ENCODE data around the gene FCHO1.

Gene FCHO1

DNA sequence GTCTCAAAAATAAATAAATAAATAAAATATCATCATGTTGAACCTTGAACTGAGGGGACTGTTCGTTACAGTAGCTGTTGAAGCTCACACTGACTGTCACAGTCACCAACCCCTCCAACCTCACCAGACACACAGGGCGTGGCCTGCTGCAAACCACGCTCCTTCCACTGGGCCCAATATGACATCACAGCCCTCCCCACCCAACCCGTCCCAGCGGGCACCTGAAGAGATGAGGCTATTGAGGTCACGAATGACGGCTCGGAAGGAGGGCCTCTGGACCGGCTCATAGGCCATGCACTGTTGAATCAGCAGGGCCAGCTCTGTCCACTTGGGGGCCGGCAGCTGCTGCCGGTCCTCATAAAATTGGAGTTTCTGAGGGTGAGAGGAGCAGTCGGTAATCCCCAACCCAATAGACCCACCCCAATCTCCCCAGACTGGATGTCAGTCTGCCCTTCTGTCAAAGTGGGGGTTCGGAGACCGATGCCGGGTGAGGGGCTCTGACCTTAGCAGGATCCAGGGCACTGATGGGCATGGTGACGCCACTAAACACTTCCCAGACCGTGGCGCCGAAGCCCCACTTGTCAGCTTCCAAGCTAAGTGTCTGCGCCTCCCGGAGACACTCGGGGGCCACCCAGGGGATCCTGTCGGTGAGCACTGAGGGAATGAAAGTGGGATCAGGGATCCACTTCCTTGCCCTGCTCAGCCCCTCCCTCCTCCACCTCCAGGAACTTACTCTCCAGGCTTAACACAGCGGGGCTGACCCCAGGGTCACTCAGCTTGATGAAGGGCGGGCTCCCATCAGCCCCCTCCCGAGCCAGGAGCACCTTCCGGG is 83.3 kb downstream of the FCHO1 start:
- Histone ChIP-seq H3K4me3 (ENCODE audit: low read depth, low read length) (no peak overlapping the region), H3K36me3 (ENCODE audit: control insufficient read depth, insufficient read depth, low read length) (no peaks in the 10 kb centered on the region), H3K4me2 (ENCODE audit: low read length) (no peak overlapping the region), H3K27me3 (ENCODE audit: control insufficient read depth, insufficient read depth, low read length) (no peaks in the 10 kb centered on the region), H3K79me2 (no peaks in the 10 kb centered on the region), H3K9ac (no peak overlapping the region), H3K4me1 (no peaks in the 10 kb centered on the region), H3K9me3 (ENCODE audit: control insufficient read depth, low read length) (no peaks in the 10 kb centered on the region), H3K27ac (no peak overlapping the region), H2AFZ (no peak overlapping the region)
- TF ChIP-seq CTCF (IDR thresholded peaks at IDR 0.05), result no peak

GRCh38 chr19:17835182-17836006 is 84.1 kb downstream of the FCHO1 start:
- Histone ChIP-seq H3K4me1 (no peaks in the 10 kb centered on the region), H3K9me3 (ENCODE audit: control insufficient read depth, low read length) (no peaks in the 10 kb centered on the region), H3K4me2 (ENCODE audit: low read length) (no peak overlapping the region), H3K27me3 (ENCODE audit: control insufficient read depth, insufficient read depth, low read length) (no peaks in the 10 kb centered on the region), H3K36me3 (ENCODE audit: control insufficient read depth, insufficient read depth, low read length) (no peaks in the 10 kb centered on the region), H3K79me2 (no peaks in the 10 kb centered on the region), H2AFZ (no peak overlapping the region), H3K4me3 (ENCODE audit: low read depth, low read length) (no peak overlapping the region), H3K27ac (no peak overlapping the region), H3K9ac (no peak overlapping the region)
- no peak for TF ChIP-seq CTCF (IDR thresholded peaks at IDR 0.05)

DNA sequence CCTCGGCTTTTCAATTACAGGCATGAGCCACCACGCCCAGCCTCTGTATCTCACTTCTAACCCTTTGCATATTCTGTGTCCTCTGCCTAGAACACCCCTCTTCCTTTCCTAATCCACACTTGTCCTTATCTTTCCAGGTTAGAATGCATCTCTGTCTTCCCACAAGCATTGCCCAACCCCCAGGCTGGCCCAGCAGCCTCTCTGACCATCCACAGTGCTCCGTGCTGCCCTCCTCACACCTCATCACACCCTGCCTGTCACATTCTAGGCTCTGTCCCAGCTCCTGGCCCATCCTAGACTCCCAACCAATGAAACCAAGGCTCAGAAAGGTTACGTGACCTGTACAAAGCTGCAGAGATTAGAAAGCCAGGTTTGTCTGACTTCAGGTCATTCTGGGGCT is 85.3 kb downstream of the FCHO1 start:
- no peak overlapping the region for H3K9ac ChIP-seq
- no peaks in the 10 kb centered on the region for H3K9me3 ChIP-seq (ENCODE audit: control insufficient read depth, low read length)
- H3K4me3 ChIP-seq (ENCODE audit: low read depth, low read length), result no peak overlapping the region
- TF ChIP-seq CTCF (IDR thresholded peaks at IDR 0.05), result no peak
- no peaks in the 10 kb centered on the region for H3K27me3 ChIP-seq (ENCODE audit: control insufficient read depth, insufficient read depth, low read length)
- H2AFZ ChIP-seq, result no peak overlapping the region
- no peaks in the 10 kb centered on the region for H3K79me2 ChIP-seq
- H3K4me1 ChIP-seq, result no peaks in the 10 kb centered on the region
- no peak overlapping the region for H3K27ac ChIP-seq
- H3K36me3 ChIP-seq (ENCODE audit: control insufficient read depth, insufficient read depth, low read length), result no peaks in the 10 kb centered on the region
- H3K4me2 ChIP-seq (ENCODE audit: low read length), result no peak overlapping the region

- no peak overlapping the region for H2AFZ ChIP-seq
- no peaks in the 10 kb centered on the region for H3K4me1 ChIP-seq
- no peaks in the 10 kb centered on the region for H3K36me3 ChIP-seq (ENCODE audit: control insufficient read depth, insufficient read depth, low read length)
- H3K9ac ChIP-seq, result no peak overlapping the region
- no peak for TF ChIP-seq CTCF (IDR thresholded peaks at IDR 0.05)
- H3K4me3 ChIP-seq (ENCODE audit: low read depth, low read length), result no peak overlapping the region
- H3K27ac ChIP-seq, result no peak overlapping the region
- no peaks in the 10 kb centered on the region for H3K9me3 ChIP-seq (ENCODE audit: control insufficient read depth, low read length)
- no peaks in the 10 kb centered on the region for H3K27me3 ChIP-seq (ENCODE audit: control insufficient read depth, insufficient read depth, low read length)
- H3K4me2 ChIP-seq (ENCODE audit: low read length), result no peak overlapping the region
- H3K79me2 ChIP-seq, result no peaks in the 10 kb centered on the region
Measured at GRCh38 chr19:17837972-17838371, 86.7 kb downstream of the FCHO1 start.

Measured in parathyroid adenoma (tissue), 2 donors.